Measurements from ENCODE around the gene EGLN1. TPM values are rescaled to one million over a fixed set of nuclear protein-coding genes. Genes with fewer than 3 reads are reported as not detected.

Gene EGLN1
- total RNA-seq, 1 experiment from 2014 or later: 29.0 TPM

GRCh38 chr1:231319080-231319479, 103.0 kb downstream of the EGLN1 start:
- BruUV-seq (replicated peaks): no TSS peak
- ATAC-seq: no peak

GRCh38 chr1:231318568-231318967, 103.5 kb downstream of the EGLN1 start:
- H3K36me3 ChIP-seq (ENCODE audit: control insufficient read depth, insufficient read depth, low read length): no peaks in the 10 kb centered on the region
- H3K27ac ChIP-seq (ENCODE audit: low read length): no peak overlapping the region
- H3K9me3 ChIP-seq (ENCODE audit: control insufficient read depth, insufficient read depth, low read depth, low read length): no peaks in the 10 kb centered on the region
- ATAC-seq (0 out of 2 replicates have a peak, but pooled peaks have one; percentile 29), DNase-seq (ENCODE audit: low read depth, low spot score) (no peak)
- intact Hi-C loops (cut with micrococcal nuclease; ENCODE audit: unreplicated experiment): no loop called here
- ChIA-PET CTCF (no interaction called here), POLR2A (no interaction called here)
- H3K27me3 ChIP-seq (ENCODE audit: control insufficient read depth, insufficient read depth, low read length): no peaks in the 10 kb centered on the region
- in situ Hi-C loops (cut with HindIII; ENCODE audit: low pct_unique_long_range_greater_than_20kb, low sequenced_read_pairs): no loop called here
- TF ChIP-seq CTCF (IDR thresholded peaks at IDR 0.05): no peak
- TF ChIP-seq POLR2AphosphoS5 (IDR thresholded peaks at IDR 0.05; ENCODE audit: low read depth, low read length): no peak
- TF ChIP-seq TCF7L2 (IDR thresholded peaks at IDR 0.05; ENCODE audit: low read depth, low read length): no peak
- no peak for TF ChIP-seq SIN3A (IDR thresholded peaks at IDR 0.05; ENCODE audit: borderline replicate concordance, insufficient read depth, low read depth, low read length)
- H3K4me3 ChIP-seq (ENCODE audit: low read depth in 2 of 2, low read length in 2 of 2): no peak overlapping the region
- no TSS peak for BruUV-seq (replicated peaks)
- H3K4me1 ChIP-seq (ENCODE audit: control insufficient read depth, insufficient read depth, low read length): no peaks in the 10 kb centered on the region

More at GRCh38 chr1:231319080-231319479, 103.0 kb downstream of the EGLN1 start:
- Histone ChIP-seq H3K4me1 (ENCODE audit: control insufficient read depth, insufficient read depth, low read length) (no peaks in the 10 kb centered on the region), H3K27me3 (ENCODE audit: control insufficient read depth, insufficient read depth, low read length) (no peaks in the 10 kb centered on the region), H3K4me3 (ENCODE audit: low read depth in 2 of 2, low read length in 2 of 2) (no peak overlapping the region), H3K9me3 (ENCODE audit: control insufficient read depth, insufficient read depth, low read depth, low read length) (no peaks in the 10 kb centered on the region), H3K27ac (ENCODE audit: low read length) (no peak overlapping the region), H3K36me3 (ENCODE audit: control insufficient read depth, insufficient read depth, low read length) (no peaks in the 10 kb centered on the region)
- ChIA-PET CTCF (no interaction called here), POLR2A (no interaction called here)
- DNase-seq (ENCODE audit: low read depth, low spot score): no peak
- in situ Hi-C loops (cut with HindIII; ENCODE audit: low pct_unique_long_range_greater_than_20kb, low sequenced_read_pairs) (no loop called here), intact Hi-C loops (cut with micrococcal nuclease; ENCODE audit: unreplicated experiment) (no loop called here)
- no peak for TF ChIP-seq TCF7L2 (IDR thresholded peaks at IDR 0.05; ENCODE audit: low read depth, low read length)
- no peak for TF ChIP-seq SIN3A (IDR thresholded peaks at IDR 0.05; ENCODE audit: borderline replicate concordance, insufficient read depth, low read depth, low read length)
- no peak for TF ChIP-seq REST (IDR thresholded peaks at IDR 0.05; ENCODE audit: insufficient read depth in 1 of 2, low read depth in 2 of 2, low read length in 1 of 2)
- no peak for TF ChIP-seq POLR2AphosphoS5 (IDR thresholded peaks at IDR 0.05; ENCODE audit: low read depth, low read length)

GRCh38 chr1:231318015-231318355, 104.1 kb downstream of the EGLN1 start:
- TF ChIP-seq CTCF (IDR thresholded peaks at IDR 0.05): no peak
- no peak for TF ChIP-seq SIN3A (IDR thresholded peaks at IDR 0.05; ENCODE audit: borderline replicate concordance, insufficient read depth, low read depth, low read length)
- TF ChIP-seq TCF7L2 (IDR thresholded peaks at IDR 0.05; ENCODE audit: low read depth, low read length): no peak
- BruUV-seq (replicated peaks): no TSS peak
- no peaks in the 10 kb centered on the region for H3K36me3 ChIP-seq (ENCODE audit: control insufficient read depth, insufficient read depth, low read length)
- DNase-seq (ENCODE audit: low read depth, low spot score) (no peak), ATAC-seq (no peak)
- H3K4me3 ChIP-seq (ENCODE audit: low read depth in 2 of 2, low read length in 2 of 2): no peak overlapping the region
- intact Hi-C loops (cut with micrococcal nuclease; ENCODE audit: unreplicated experiment): no loop called here
- no peaks in the 10 kb centered on the region for H3K9me3 ChIP-seq (ENCODE audit: control insufficient read depth, insufficient read depth, low read depth, low read length)
- CTCF ChIA-PET: no interaction called here
- POLR2A ChIA-PET: no interaction called here
- H3K27me3 ChIP-seq (ENCODE audit: control insufficient read depth, insufficient read depth, low read length): no peaks in the 10 kb centered on the region
- H3K27ac ChIP-seq (ENCODE audit: low read length): no peak overlapping the region
- H3K4me1 ChIP-seq (ENCODE audit: control insufficient read depth, insufficient read depth, low read length): no peaks in the 10 kb centered on the region
- in situ Hi-C loops (cut with HindIII; ENCODE audit: low pct_unique_long_range_greater_than_20kb, low sequenced_read_pairs): no loop called here
